GF-D8 (cell line): ENCODE results near the gene CRIP3.
A peak's percentile ranks its signal among the peaks of the same experiment; 100 is the strongest.
"Not testable (repeated sequence)": the region's sequence is repeated elsewhere in the genome, so short reads cannot be mapped to it uniquely, and the experiment has no call there.

Source experiments
- DNase-seq: peaks from one replicate; lab custom pipeline; 2025; lab: John Stamatoyannopoulos, UW

CRIP3 gene

GRCh38 chr6:43308101-43308989 lies at the start of gene CRIP3:
Gene CRIP3, minus strand, starts transcription at chr6:43308826. Its CDS starts 34 bp downstream, at chr6:43308792.
- no peak for DNase-seq

- no peak for DNase-seq
Observed at GRCh38 chr6:43355862-43356590, 47.4 kb upstream of the CRIP3 start.

GRCh38 chr6:43351951-43352350 lies 43.3 kb upstream of the CRIP3 start:
- not testable (repeated sequence) for DNase-seq

- no peak for DNase-seq
Observed at GRCh38 chr6:43347444-43347843, 38.8 kb upstream of the CRIP3 start.

- DNase-seq: no peak
Observed at GRCh38 chr6:43347021-43347420, 38.4 kb upstream of the CRIP3 start.

GRCh38 chr6:43346243-43346642 lies 37.6 kb upstream of the CRIP3 start:
- DNase-seq: not testable (repeated sequence)

GRCh38 chr6:43339168-43339567 lies 30.5 kb upstream of the CRIP3 start:
- DNase-seq: no peak

- DNase-seq: no peak
Observed at GRCh38 chr6:43338243-43338642, 29.6 kb upstream of the CRIP3 start.

- no peak for DNase-seq
Observed at GRCh38 chr6:43336382-43336781, 27.8 kb upstream of the CRIP3 start.

- DNase-seq: no peak
Observed at GRCh38 chr6:43335469-43335868, 26.8 kb upstream of the CRIP3 start.

- peak; percentile 3 for DNase-seq
Observed at GRCh38 chr6:43334466-43335095, 26.0 kb upstream of the CRIP3 start.

- peak; percentile 20 for DNase-seq
Observed at GRCh38 chr6:43331891-43332290, 23.3 kb upstream of the CRIP3 start.

GRCh38 chr6:43331470-43331869 lies 22.8 kb upstream of the CRIP3 start:
- DNase-seq: no peak

- DNase-seq: no peak
Observed at GRCh38 chr6:43328528-43328927, 19.9 kb upstream of the CRIP3 start.

GRCh38 chr6:43325876-43326275 lies 17.2 kb upstream of the CRIP3 start:
- DNase-seq: no peak

- DNase-seq: no peak
Observed at GRCh38 chr6:43318011-43318410, 9.4 kb upstream of the CRIP3 start.

GRCh38 chr6:43313813-43314212 lies 5.2 kb upstream of the CRIP3 start:
- DNase-seq: no peak

- DNase-seq: no peak
Observed at GRCh38 chr6:43311666-43312065, 3.0 kb upstream of the CRIP3 start.

GRCh38 chr6:43310624-43311023 lies 2.0 kb upstream of the CRIP3 start:
- DNase-seq: peak; percentile 37

GRCh38 chr6:43310134-43310533 lies 1.5 kb upstream of the CRIP3 start:
- no peak for DNase-seq

GRCh38 chr6:43308990-43309477 lies 408 bp upstream of the CRIP3 start:
- DNase-seq: no peak

- DNase-seq: no peak
Observed at GRCh38 chr6:43307451-43308100, 1.1 kb downstream of the CRIP3 start.
